GM21737 (cell line): ENCODE measurements around the gene STMP1.
A peak's percentile ranks its signal among the peaks of the same experiment; 100 is the strongest.
"Not testable (repeated sequence)": the region's sequence is repeated elsewhere in the genome, so short reads cannot be mapped to it uniquely, and the experiment has no call there.

Source experiments
- ATAC-seq: cut with Tn5 transposase; IDR thresholded peaks from one replicate; pipeline ENCODE4 v1.9.1; 2021; ENCODE audit warnings: mild to moderate bottlenecking, moderate library complexity; ENCODE audit not compliant: unreplicated experiment

STMP1 gene

GRCh38 chr7:135662373-135663114 is at the start of gene STMP1:
STMP1 (plus strand) TSS chr7:135662514.
- peak; percentile 96 for ATAC-seq

- ATAC-seq = no peak
These were observed 46.2 kb upstream of the STMP1 start for GRCh38 chr7:135616136-135616535.

DNA sequence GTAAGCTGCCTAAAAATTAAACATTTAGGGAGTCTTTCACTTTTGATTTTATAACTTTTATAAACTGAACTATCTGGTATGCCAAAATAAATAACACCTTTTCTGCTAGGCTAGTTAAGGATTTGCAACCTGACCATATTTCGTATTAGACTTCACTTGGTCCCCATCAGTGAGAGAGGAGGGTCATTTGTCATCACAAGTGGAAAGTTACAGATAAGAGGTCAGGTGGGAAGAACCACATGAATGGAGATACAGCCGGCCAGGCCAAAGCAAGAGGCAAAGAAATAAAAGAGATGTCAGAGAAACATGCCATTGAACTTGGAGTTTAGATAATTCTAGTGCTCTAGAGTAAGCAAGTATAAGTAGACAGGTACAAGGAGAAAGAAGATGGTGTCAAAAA is 44.5 kb upstream of the STMP1 start:
- no peak for ATAC-seq

DNA sequence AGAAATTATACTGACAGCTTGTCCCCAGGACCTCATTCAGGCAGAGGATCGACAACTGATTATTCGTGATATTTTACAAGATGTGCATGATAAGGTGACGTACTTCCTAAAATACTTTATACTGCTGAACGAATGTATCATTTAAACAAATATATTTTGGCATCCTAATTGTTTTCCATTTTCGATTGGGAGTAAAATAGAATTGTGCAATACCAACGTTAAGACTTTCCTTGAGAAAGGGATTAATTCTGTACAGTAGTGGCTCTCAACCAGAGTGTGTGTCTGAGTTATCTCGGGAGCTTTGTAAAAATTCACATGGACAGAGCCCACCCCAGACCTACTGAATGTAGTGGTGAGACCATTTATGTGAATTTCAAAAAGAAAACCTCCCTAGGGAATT is 43.8 kb upstream of the STMP1 start:
- ATAC-seq = no peak

DNA sequence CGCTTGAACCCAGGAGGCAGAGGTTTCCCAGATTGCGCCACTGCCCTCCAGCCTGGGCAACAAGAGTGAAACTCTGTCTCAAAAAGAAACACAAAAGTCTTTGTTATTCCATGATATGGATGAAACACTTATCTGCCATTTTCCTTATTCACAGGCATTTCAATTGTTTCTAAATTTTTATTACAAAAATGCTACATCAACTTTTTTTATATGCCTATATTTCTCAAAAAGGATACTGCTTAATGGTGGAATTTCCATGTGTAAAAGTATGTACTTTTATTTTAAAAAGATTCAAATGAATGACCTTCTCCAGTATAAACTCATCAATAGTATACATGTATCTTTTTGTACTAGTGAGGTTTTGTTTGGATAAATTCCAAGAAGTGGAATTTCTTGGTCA is 41.9 kb upstream of the STMP1 start:
- no peak for ATAC-seq

DNA sequence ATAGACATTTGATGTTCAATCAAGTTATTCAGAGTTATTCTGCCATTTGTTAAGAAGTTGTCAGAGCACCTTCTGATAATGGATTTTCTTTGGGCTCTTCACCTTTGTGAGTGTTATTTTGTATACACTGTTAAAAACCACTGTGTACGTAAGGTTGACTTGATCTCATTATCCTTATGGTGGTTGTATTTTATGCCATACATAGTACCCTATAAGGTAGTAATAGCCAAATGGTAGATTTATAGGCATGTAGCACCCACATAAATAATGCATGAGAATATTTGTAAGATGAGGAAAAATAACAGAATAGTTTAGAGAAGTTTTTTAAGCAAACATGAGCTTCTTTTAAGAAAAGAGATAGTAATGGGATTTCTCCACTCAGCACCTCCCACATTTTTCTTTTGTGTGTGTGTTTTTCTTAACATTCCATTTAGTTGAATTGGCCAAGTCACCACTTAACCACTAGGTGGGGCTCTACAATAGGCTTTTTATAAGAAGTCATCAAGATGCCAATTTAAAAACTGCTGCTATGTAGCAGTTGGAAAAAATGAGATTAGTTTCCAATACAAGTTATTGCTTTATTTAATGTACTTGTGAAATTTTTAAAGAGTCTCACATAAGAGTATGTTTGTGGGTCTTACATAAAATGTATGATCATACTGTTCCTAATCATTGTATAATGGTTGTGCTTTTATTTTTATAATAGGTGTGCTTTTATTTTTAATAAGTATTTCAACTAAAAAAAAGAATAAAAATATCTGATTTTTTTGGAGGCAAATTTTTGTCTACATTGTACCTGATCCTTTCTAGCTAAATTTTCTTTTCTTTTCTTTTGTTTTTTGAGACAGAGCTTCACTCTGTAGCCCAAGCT is 41.1 kb upstream of the STMP1 start:
- ATAC-seq = no peak

- no peak for ATAC-seq
These were observed 28.0 kb upstream of the STMP1 start for GRCh38 chr7:135634191-135634878.

DNA sequence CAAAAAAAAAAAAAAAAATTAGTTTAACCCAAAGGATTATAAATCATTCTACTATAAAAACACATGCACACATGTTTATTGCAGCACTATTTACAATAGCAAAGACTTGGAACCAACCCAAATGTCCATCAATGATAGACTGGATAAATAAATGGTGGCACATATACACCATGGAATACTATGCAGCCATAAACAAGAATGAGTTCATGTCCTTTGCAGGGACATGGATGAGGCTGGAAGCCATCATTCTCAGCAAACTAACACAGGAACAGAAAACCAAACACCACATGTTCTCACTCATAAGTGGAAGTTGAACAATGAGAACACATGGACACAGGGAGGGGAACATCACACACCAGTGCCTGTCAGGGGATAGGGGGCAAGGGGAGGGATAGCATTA is 22.6 kb upstream of the STMP1 start:
- not testable (repeated sequence) for ATAC-seq

DNA sequence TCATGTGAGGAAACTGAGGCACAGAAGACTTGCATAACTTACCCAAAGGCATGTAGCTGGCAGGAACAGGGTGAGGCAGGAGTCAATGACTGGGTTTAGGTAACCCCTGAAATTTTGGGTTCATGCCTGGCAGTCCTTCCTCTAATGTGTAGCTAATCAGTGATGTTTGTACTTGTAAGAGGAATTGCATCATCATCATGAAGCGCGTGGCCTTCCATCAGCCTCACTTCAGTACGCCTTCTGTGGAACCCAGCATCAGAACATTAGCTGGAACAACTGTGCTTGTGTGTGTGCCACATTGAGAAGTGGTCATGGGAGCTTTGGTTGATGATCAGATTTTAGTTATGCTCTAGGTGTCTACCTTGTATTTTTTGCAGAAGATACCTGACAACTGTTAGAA is 18.2 kb upstream of the STMP1 start:
- ATAC-seq = no peak

GRCh38 chr7:135644729-135645128 is 17.6 kb upstream of the STMP1 start:
- no peak for ATAC-seq

DNA sequence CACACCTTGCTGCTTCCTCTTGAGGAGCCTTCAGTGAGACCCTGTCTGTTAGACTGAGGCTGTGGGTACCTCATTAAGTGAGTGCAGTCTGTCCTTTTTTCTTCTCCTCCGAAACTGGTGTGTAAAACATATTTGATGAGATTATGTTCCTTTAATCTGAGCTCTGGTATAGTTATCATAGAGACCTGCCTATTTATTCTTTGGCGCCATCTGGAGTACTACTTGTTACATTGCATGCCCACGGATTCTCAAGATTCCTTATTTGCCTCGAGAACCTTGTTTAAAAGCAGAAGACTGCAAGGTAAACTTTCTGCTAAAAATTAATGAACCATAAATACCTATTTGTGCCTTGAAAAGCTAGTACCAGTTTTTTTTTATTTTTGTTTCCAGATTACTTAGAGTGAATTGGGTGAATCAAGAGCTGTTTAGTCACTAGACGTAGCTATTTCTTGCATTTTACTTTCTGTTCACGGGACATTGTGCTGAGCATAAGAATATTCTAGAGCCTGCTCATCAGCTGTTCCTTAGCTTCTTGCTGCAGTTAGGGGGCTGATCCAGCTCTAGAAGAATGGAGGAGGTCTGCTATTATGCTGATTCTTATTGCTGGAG is 16.9 kb upstream of the STMP1 start:
- no peak for ATAC-seq

- ATAC-seq = no peak
These were observed 14.6 kb upstream of the STMP1 start for GRCh38 chr7:135647755-135648154.

DNA sequence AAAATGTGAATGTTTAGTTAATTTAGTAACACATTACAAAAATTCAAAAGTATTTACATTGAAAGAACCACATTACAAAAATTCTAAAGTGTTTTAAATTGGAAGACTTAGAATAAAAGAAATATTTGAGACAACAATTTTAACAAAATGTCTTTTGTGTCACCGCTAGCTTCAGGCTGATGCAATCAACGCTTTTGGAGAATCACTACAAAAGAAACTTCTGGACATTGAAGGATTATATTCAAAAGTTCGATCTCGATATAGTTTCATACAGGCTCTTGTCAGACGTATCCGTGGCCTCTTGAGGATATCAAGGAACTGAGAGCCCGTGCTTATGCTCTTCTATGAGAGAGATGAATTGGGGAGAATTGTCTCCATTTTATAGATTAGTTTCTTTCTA is 14.1 kb upstream of the STMP1 start:
- ATAC-seq = no peak

GRCh38 chr7:135650831-135651573 is 11.3 kb upstream of the STMP1 start:
- ATAC-seq = no peak

DNA sequence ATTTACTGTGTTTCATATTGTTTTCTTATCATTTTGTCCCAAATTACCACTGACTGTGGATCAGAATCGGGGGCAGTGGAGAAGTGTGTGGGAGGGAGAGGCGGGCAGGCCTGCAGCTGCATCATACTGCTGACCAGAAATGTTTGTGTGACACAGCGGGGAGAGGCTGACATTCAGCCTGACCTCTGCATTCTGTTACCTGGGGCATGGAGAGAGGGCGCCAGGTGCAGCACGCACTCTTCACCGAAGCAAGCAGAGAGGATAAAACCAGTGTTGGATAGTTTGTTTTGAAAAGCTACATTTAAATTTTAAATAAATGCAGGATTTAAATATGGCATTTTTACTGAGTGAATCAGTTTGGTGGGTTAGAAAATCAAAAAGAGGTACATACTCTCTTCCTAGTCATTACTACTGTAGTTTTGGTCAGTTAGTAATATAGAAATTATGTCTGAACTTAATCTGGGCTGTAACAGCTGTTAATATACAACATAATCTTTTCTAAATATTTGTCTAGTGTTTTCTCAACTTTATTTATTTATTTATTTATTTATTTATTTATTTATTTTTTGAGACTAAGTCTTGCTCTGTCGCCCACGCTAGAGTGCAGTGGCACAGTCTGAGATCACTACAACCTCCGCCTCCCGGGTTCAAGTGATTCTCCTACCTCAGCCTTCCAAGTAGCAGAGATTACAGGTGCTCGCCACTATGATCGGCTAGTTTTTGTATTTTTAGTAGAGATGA is 8.8 kb upstream of the STMP1 start:
- no peak for ATAC-seq

GRCh38 chr7:135658564-135658963 is 3.8 kb upstream of the STMP1 start:
- no peak for ATAC-seq

DNA sequence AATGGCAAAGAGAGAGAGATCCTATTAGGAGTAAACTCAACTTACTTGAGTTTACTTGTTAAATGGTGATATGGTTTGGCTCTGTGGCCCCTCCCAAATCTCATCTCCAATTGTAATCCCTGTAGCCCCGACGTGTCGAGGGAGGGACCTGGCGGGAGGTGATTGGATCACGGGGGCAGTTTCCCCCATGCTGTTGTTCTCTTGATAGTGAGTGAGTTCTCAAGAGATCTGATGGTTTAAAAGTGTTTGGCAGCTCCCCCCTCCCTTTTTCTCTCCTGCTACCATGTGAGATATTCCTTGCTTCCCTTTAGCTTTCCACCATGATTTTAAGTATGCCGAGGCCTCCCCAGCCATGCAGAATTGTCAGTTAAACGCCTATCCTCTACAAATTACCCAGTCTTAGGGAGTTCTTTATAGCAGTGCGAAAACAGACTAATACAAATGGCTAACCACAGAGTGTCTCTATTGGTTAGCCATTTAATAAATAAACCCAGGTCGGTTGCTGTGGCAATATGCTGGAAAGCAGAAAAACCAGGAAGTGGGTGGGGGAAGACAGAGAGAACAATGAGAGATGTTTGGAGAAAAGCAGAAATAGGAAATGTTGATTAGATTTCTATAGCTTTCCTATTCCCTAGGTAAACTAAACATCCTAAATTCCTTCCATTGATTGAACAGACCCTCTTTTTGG is 3.0 kb upstream of the STMP1 start:
- no peak for ATAC-seq

- ATAC-seq = no peak
These were observed 797 bp upstream of the STMP1 start for GRCh38 chr7:135661311-135662122.

DNA sequence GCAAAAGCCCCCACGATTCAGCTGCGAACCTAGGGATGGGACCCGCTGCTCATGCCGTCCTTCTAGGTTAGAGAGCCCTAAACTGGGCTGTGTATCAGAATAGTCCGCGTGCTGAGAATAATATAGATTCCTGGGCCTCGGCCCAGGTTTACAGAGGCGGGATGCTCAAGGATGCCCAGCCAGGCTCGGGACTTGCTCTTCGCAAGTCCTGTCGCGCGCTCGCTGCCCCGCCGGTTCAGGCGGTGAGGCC is 266 bp upstream of the STMP1 start:
- no peak for ATAC-seq
